ENCODE results near the gene TAPBPL.

Gene TAPBPL

DNA sequence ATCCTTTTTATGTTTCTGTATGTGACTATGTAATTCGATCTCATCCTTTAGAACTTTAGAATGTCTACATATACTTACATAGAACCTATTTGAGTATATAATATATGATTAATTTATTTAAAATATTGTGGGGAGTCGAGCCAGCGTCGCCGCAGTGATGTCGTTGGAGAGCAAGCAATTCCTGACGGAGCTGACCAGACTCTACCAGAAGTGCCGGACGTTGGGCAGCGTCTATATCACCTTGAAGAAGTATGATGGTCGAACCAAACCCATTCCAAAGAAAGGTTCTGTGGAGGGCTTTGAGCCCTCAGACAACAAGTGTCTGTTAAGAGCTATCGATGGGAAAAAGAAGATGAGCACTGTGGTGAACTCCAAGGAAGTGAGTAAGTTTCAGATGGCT is 13.5 kb upstream of the TAPBPL start:
- TF ChIP-seq, protein P1, sequence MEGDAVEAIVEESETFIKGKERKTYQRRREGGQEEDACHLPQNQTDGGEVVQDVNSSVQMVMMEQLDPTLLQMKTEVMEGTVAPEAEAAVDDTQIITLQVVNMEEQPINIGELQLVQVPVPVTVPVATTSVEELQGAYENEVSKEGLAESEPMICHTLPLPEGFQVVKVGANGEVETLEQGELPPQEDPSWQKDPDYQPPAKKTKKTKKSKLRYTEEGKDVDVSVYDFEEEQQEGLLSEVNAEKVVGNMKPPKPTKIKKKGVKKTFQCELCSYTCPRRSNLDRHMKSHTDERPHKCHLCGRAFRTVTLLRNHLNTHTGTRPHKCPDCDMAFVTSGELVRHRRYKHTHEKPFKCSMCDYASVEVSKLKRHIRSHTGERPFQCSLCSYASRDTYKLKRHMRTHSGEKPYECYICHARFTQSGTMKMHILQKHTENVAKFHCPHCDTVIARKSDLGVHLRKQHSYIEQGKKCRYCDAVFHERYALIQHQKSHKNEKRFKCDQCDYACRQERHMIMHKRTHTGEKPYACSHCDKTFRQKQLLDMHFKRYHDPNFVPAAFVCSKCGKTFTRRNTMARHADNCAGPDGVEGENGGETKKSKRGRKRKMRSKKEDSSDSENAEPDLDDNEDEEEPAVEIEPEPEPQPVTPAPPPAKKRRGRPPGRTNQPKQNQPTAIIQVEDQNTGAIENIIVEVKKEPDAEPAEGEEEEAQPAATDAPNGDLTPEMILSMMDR (conservative IDR thresholded peaks at IDR 0.05; ENCODE audit: low read depth, low read length), result no peak
- no peak for DNase-seq (ENCODE audit: low read depth)
- no peak overlapping the region for H3K4me3 ChIP-seq (ENCODE audit: low read depth, low read length)

DNA sequence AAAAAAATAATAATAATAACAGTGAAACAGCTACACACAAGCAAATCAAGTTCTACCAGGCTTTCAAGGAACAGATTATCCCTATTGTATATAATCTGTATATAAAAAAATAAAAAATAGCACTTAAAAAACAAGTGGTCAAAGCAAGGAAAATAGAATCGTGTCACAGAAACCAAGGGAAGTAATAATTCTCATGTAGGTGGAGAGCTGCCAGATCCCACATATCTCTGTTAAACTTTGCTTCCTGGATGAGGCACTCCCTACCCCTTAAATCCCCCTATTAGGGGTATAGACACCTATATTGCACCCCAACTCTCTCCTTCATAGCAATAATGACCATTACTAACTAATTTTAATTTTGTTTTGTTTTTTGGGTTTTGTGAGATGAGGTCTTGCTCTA is 11.5 kb upstream of the TAPBPL start:
- TF ChIP-seq, protein P1 (conservative IDR thresholded peaks at IDR 0.05; ENCODE audit: low read depth, low read length), result no peak
- H3K4me3 ChIP-seq (ENCODE audit: low read depth, low read length), result no peak overlapping the region
- DNase-seq (ENCODE audit: low read depth), result no peak

- TF ChIP-seq, protein P1 (conservative IDR thresholded peaks at IDR 0.05; ENCODE audit: low read depth, low read length), result no peak
- no peak for DNase-seq (ENCODE audit: low read depth)
- H3K4me3 ChIP-seq (ENCODE audit: low read depth, low read length), result no peak overlapping the region
Observed at GRCh38 chr12:6442836-6443235, 9.0 kb upstream of the TAPBPL start.

DNA sequence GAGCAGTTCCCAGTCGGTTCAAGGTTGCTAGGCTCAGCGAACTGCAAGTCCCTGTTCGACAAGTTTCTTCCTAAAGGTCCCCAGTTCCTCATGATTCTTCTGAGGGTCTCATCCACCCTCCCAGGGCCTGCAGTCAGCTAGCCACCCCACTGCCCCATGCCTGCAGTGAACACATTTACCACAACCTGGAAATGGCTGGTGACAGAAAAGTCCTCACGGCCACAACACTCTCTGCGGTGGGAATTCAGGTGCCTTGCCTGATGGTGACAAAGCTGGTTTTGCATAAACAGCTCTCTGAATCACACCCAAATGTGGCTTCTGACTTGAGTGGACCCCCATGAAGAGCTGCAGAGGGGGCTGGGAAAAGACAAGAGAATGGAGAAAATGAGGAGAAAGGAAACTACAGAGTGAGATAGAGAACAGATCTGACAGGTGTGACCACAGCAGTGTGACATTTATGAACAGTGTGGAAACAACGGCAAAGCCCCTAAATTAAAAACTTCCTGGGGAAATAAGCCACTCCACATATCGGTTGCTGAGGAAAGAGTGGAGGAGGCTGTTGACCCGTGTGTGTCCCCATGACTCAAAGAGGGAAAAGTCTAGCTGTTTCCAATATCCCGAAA is 8.4 kb upstream of the TAPBPL start:
- TF ChIP-seq, protein P1 (conservative IDR thresholded peaks at IDR 0.05; ENCODE audit: low read depth, low read length), result no peak

GRCh38 chr12:6444031-6444430 is 7.8 kb upstream of the TAPBPL start:
- TF ChIP-seq, protein P1 (conservative IDR thresholded peaks at IDR 0.05; ENCODE audit: low read depth, low read length), result no peak
- DNase-seq (ENCODE audit: low read depth), result no peak
- no peak overlapping the region for H3K4me3 ChIP-seq (ENCODE audit: low read depth, low read length)

More for the DNA sequence above, 8.4 kb upstream of the TAPBPL start:
- no peak for DNase-seq (ENCODE audit: low read depth)
- no peak overlapping the region for H3K4me3 ChIP-seq (ENCODE audit: low read depth, low read length)

- TF ChIP-seq, protein P1 (conservative IDR thresholded peaks at IDR 0.05; ENCODE audit: low read depth, low read length), result no peak
- no peak within 1 kb of the TSS for H3K4me3 ChIP-seq (ENCODE audit: low read depth, low read length)
- DNase-seq (ENCODE audit: low read depth), result no peak
Observed at GRCh38 chr12:6444704-6445688, 6.8 kb upstream of the TAPBPL start, which contains the start of gene CD27. Gene CD27 (plus strand): TSS chr12:6444955. CDS start chr12:6445096, 141 bp downstream.

All from choroid plexus epithelial cell (primary cell).